GM12891 (cell line): ENCODE data around the gene SLC8A1.

Source experiments
- DNase-seq: peaks from one replicate; pipeline ENCODE4 v3.0.0; 2011; ENCODE audit warnings: low spot score; ENCODE audit not compliant: insufficient read length
- FAIRE-seq: peaks from 2 replicates; lab custom pipeline; 2011; peaks lifted over from hg19 to GRCh38; lab: Jason Lieb, UNC
- PAX5 ChIP-seq: IDR thresholded peaks from 2 replicates; pipeline ENCODE4 v1.6.1; 2011; ENCODE audit warnings: low read length, moderate library complexity, mild to moderate bottlenecking; ENCODE audit not compliant: insufficient read depth, severe bottlenecking
- POLR2A ChIP-seq: IDR thresholded peaks from 2 replicates; pipeline ENCODE4 v1.6.1; 2011; ENCODE audit warnings: low read depth, low read length, control low read depth
- POLR2AphosphoS5 ChIP-seq: IDR thresholded peaks from 2 replicates; pipeline ENCODE4 v1.6.1; 2011; ENCODE audit warnings: low read depth, low read length, control low read depth
- POU2F2 ChIP-seq: IDR thresholded peaks from 2 replicates; pipeline ENCODE4 v1.6.1; 2011; ENCODE audit warnings: low read depth, mild to moderate bottlenecking, control low read depth, low read length, moderate library complexity
- SPI1 ChIP-seq: IDR thresholded peaks from 2 replicates; pipeline ENCODE4 v1.6.1; 2011; ENCODE audit warnings: low read depth, low read length, control low read depth
- TAF1 ChIP-seq: IDR thresholded peaks from 2 replicates; pipeline ENCODE4 v1.6.1; 2011; ENCODE audit warnings: low read depth, low read length, control low read depth

SLC8A1 gene

DNA sequence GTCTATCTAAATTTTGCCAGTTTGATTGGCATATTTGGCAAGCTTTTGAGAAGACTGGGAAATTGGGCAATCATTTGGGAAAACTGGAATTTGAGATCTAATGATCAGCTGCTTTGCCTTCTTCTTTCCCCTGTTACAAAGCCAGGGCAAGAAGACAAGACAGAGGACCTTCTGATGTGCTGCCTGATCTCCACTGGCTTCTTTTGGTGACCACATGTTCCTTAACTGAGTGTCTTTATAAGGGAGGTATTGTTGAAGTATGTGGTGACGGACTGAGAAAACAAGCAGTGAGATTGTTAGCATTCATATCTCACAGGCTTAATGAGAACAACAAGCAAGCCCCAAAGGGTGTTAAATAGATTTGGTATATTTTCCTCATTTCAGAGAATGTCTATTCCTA, 175.8 kb downstream of the SLC8A1 start:
- no peak for TF ChIP-seq TAF1
- TF ChIP-seq SPI1: no peak
- TF ChIP-seq PAX5: no peak
- no peak for TF ChIP-seq POU2F2
- no peak for TF ChIP-seq POLR2AphosphoS5
- no peak for TF ChIP-seq POLR2A
- FAIRE-seq (no peak), DNase-seq (no peak)

GRCh38 chr2:40274270-40274669, 177.6 kb downstream of the SLC8A1 start:
- DNase-seq (no peak), FAIRE-seq (no peak)
- TF ChIP-seq TAF1 (no peak), PAX5 (no peak), POLR2A (no peak), SPI1 (no peak), POLR2AphosphoS5 (no peak), POU2F2 (no peak)

DNA sequence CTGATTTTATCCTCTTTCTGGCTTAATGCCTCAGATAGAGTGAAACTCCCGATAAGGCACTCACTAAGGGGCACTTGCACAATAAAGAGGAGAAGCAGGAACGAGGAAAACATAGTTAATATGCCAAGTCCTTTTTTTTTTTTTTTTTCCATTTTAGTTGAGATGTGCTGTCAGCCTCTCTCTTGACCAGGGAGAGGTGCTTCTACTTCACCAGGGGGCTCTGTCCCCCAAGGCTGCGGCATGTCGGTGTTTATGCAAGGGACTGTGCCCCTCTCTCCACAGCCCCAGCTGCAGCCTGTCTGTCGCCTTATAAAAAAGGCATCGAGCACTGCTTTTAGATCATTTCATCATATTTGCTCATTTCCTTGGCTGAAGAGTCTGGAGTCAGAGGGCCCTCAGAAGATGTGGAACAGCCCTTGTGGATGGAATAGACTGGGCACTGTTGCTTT, 178.1 kb downstream of the SLC8A1 start:
- no peak for DNase-seq
- FAIRE-seq: no peak
- TF ChIP-seq POU2F2 (no peak), PAX5 (no peak), TAF1 (no peak), POLR2A (no peak), SPI1 (no peak), POLR2AphosphoS5 (no peak)

- no peak for TF ChIP-seq POLR2AphosphoS5
- no peak for TF ChIP-seq PAX5
- no peak for TF ChIP-seq POLR2A
- no peak for TF ChIP-seq TAF1
- TF ChIP-seq POU2F2: no peak
- no peak for TF ChIP-seq SPI1
- FAIRE-seq: no peak
- DNase-seq: no peak
These were observed 180.8 kb downstream of the SLC8A1 start for GRCh38 chr2:40271094-40271493.

GRCh38 chr2:40270372-40270771, 181.5 kb downstream of the SLC8A1 start:
- no peak for TF ChIP-seq SPI1
- no peak for TF ChIP-seq TAF1
- TF ChIP-seq POLR2AphosphoS5: no peak
- TF ChIP-seq POU2F2: no peak
- no peak for TF ChIP-seq POLR2A
- no peak for TF ChIP-seq PAX5
- FAIRE-seq: no peak
- DNase-seq: no peak

DNA sequence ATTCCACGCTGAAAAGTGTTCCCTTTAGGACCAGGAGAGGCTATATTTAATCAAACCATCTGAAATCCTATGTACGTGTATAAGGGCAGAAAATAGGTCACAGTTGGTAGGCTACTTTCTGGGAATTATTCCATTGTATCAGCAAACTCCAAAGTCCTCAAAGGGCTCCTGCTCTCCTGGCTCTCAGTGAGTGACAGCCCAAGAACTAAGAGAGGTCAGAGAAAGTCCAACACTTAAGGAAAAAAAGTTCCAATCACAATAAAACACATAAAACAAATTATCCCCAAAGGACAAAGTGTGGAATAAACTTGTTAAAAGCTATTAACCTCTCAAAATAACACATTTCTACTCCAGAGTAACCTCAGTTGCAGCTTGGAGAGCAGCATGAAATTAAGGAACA, 183.3 kb downstream of the SLC8A1 start:
- no peak for TF ChIP-seq POLR2A
- TF ChIP-seq POLR2AphosphoS5: no peak
- no peak for TF ChIP-seq PAX5
- TF ChIP-seq SPI1: no peak
- no peak for TF ChIP-seq POU2F2
- TF ChIP-seq TAF1: no peak
- no peak for FAIRE-seq
- DNase-seq: no peak

- no peak for FAIRE-seq
- TF ChIP-seq POU2F2 (no peak), PAX5 (no peak), SPI1 (no peak), POLR2AphosphoS5 (no peak), POLR2A (no peak), TAF1 (no peak)
- no peak for DNase-seq
These were observed 185.7 kb downstream of the SLC8A1 start for GRCh38 chr2:40266201-40266600.

DNA sequence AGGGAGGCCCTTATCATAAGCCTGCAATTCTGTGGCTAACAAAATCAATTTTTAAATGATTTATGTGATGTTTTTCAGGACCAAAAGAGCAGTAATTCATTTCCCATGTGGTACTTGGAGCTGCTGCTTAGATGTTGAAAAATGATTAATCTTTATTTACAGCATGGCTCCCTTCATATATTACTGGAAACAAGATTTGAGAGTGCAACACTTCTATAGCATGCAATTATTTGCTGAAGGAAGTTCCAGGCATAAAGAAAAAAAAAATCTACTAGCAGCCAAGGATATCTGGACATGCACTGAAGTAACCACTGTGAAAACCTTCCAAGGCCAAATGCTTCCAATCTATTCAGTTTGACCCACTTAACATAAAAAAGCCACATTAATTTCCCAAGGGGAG, 186.3 kb downstream of the SLC8A1 start:
- DNase-seq (no peak), FAIRE-seq (no peak)
- TF ChIP-seq PAX5 (no peak), POU2F2 (no peak), POLR2A (no peak)

GRCh38 chr2:40261042-40261441, 190.8 kb downstream of the SLC8A1 start:
- no peak for TF ChIP-seq POLR2AphosphoS5
- no peak for TF ChIP-seq SPI1
- no peak for TF ChIP-seq PAX5
- no peak for TF ChIP-seq POLR2A
- TF ChIP-seq TAF1: no peak
- TF ChIP-seq POU2F2: no peak
- DNase-seq (no peak), FAIRE-seq (no peak)

- DNase-seq (no peak), FAIRE-seq (no peak)
- TF ChIP-seq TAF1 (no peak), POLR2AphosphoS5 (no peak), POLR2A (no peak), SPI1 (peak; percentile 39; the same call in 1 of the 2 replicates), POU2F2 (no peak), PAX5 (no peak)
These were observed 191.5 kb downstream of the SLC8A1 start for GRCh38 chr2:40260437-40260836.

DNA sequence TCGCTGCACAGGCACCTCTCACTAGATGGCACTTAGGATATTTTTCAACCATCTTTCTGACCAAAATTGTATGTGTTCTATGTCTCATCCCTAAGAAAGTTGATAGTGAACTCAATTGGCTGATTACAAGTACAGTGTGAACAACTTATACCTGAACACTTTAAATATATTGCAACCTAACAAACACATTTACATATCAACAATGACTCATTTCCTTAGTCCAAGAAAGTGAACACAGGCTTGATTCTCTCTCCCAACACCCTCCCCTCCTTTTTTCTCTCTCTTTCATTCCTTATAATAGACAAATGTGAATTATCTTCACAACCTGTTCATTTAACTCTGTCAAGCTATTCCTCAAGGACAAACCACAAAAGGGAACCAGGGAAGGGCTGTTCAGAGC, 192.0 kb downstream of the SLC8A1 start:
- FAIRE-seq: no peak
- DNase-seq: no peak
- TF ChIP-seq TAF1 (no peak), PAX5 (no peak), SPI1 (no peak), POLR2A (no peak), POU2F2 (no peak)
